ENCODE results near the gene ZHX3. TPM values are rescaled to one million over a fixed set of nuclear protein-coding genes. Genes with fewer than 3 reads are reported as not detected.

ZHX3 gene
- total and polyA plus RNA-seq, 4 donors = 3.2 to 30.0 (median 8.0) TPM

- Histone ChIP-seq H3K4me1 (ENCODE audit: control insufficient read depth in 4 of 4, insufficient read depth in 4 of 4, low read length in 3 of 4) (peaks cover 5 to 13% (median 6%) of the 10 kb centered on the region in 4 donors), H3K36me3 (ENCODE audit: control insufficient read depth in 4 of 4, insufficient read depth in 3 of 4, low read depth in 1 of 4, low read length in 3 of 4) (no peaks in the 10 kb centered on the region), H3K9ac (ENCODE audit: low read depth in 1 of 2, low read length in 2 of 2) (no peak overlapping the region), H3K9me3 (ENCODE audit: control insufficient read depth in 4 of 4, low read length in 3 of 4) (no peaks in the 10 kb centered on the region), H3K4me3 (ENCODE audit: low read depth in 1 of 3, low read length in 3 of 3) (no peak overlapping the region), H3K27me3 (ENCODE audit: control insufficient read depth in 4 of 4, insufficient read depth in 4 of 4, low read length in 3 of 4) (no peaks in the 10 kb centered on the region), H3K27ac (ENCODE audit: low read depth in 1 of 2, low read length in 2 of 2) (no peak overlapping the region)
- no peak for DNase-seq (ENCODE audit: low spot score)
- TF ChIP-seq FOXA2 (IDR thresholded peaks at IDR 0.05) = no peak
- TF ChIP-seq YY1 (IDR thresholded peaks at IDR 0.05) = no peak
- TF ChIP-seq CTCF (IDR thresholded peaks at IDR 0.05; ENCODE audit: low read depth, low read length, missing input control) = no peak
- 81% methylated on average over 5 of the region's 5 CpGs for WGBS
These were observed 38.6 kb downstream of the ZHX3 start for GRCh38 chr20:41278936-41279335.

GRCh38 chr20:41277049-41277448 lies 40.5 kb downstream of the ZHX3 start:
- Histone ChIP-seq H3K36me3 (ENCODE audit: control insufficient read depth in 4 of 4, insufficient read depth in 3 of 4, low read depth in 1 of 4, low read length in 3 of 4) (no peaks in the 10 kb centered on the region), H3K9me3 (ENCODE audit: control insufficient read depth in 4 of 4, low read length in 3 of 4) (no peaks in the 10 kb centered on the region), H3K27ac (ENCODE audit: low read depth in 1 of 2, low read length in 2 of 2) (peak overlapping the region in 1 of 2 donors; percentile 59), H3K4me1 (ENCODE audit: control insufficient read depth in 4 of 4, insufficient read depth in 4 of 4, low read length in 3 of 4) (peaks cover 5 to 13% (median 6%) of the 10 kb centered on the region in 4 donors), H3K9ac (ENCODE audit: low read depth in 1 of 2, low read length in 2 of 2) (no peak overlapping the region), H3K27me3 (ENCODE audit: control insufficient read depth in 4 of 4, insufficient read depth in 4 of 4, low read length in 3 of 4) (no peaks in the 10 kb centered on the region), H3K4me3 (ENCODE audit: low read depth in 1 of 3, low read length in 3 of 3) (no peak overlapping the region)
- 81% methylated on average over 3 of the region's 3 CpGs for WGBS
- no peak for DNase-seq (ENCODE audit: low spot score)
- TF ChIP-seq YY1 (IDR thresholded peaks at IDR 0.05) (no peak), GABPA (IDR thresholded peaks at IDR 0.05 in 1 of 2, conservative IDR thresholded peaks at IDR 0.05 in 1 of 2) (no peak), HNF4G (IDR thresholded peaks at IDR 0.05) (no peak), MAX (IDR thresholded peaks at IDR 0.05) (no peak), ZBTB33 (IDR thresholded peaks at IDR 0.05) (no peak), FOXA2 (IDR thresholded peaks at IDR 0.05) (no peak), ATF3 (IDR thresholded peaks at IDR 0.05) (no peak)

- Histone ChIP-seq H3K4me1 (ENCODE audit: control insufficient read depth in 4 of 4, insufficient read depth in 4 of 4, low read length in 3 of 4) (peaks cover 5 to 13% (median 6%) of the 10 kb centered on the region in 4 donors), H3K9me3 (ENCODE audit: control insufficient read depth in 4 of 4, low read length in 3 of 4) (no peaks in the 10 kb centered on the region)
- 76% methylated on average over 9 of the region's 9 CpGs for WGBS
These were observed 41.2 kb downstream of the ZHX3 start for GRCh38 chr20:41276317-41276751.

More at GRCh38 chr20:41276317-41276751, 41.2 kb downstream of the ZHX3 start:
- no peaks in the 10 kb centered on the region for H3K36me3 ChIP-seq (ENCODE audit: control insufficient read depth in 4 of 4, insufficient read depth in 3 of 4, low read depth in 1 of 4, low read length in 3 of 4)
- DNase-seq (ENCODE audit: low spot score) = no peak
- no peak overlapping the region for H3K4me3 ChIP-seq (ENCODE audit: low read depth in 1 of 3, low read length in 3 of 3)
- H3K9ac ChIP-seq (ENCODE audit: low read depth in 1 of 2, low read length in 2 of 2) = no peak overlapping the region
- TF ChIP-seq REST (IDR thresholded peaks at IDR 0.05) = no peak
- no peak for TF ChIP-seq RAD21 (IDR thresholded peaks at IDR 0.05)
- no peak for TF ChIP-seq EGR1 (IDR thresholded peaks at IDR 0.05; ENCODE audit: low read depth in 2 of 2)
- TF ChIP-seq ZBTB33 (IDR thresholded peaks at IDR 0.05) = no peak
- TF ChIP-seq FOXA2 (IDR thresholded peaks at IDR 0.05) = no peak
- TF ChIP-seq CTCF (IDR thresholded peaks at IDR 0.05; ENCODE audit: low read depth, low read length, missing input control) = no peak
- TF ChIP-seq ATF3 (IDR thresholded peaks at IDR 0.05) = no peak
- no peak for TF ChIP-seq NR2F2 (IDR thresholded peaks at IDR 0.05)
- H3K27me3 ChIP-seq (ENCODE audit: control insufficient read depth in 4 of 4, insufficient read depth in 4 of 4, low read length in 3 of 4) = no peaks in the 10 kb centered on the region
- H3K27ac ChIP-seq (ENCODE audit: low read depth in 1 of 2, low read length in 2 of 2) = peak overlapping the region; percentile 25 to 59

All from liver (tissue), 9 donors.